Liver (tissue), 9 donors: ENCODE data around the gene ADIRF. TPM values are rescaled to one million over a fixed set of nuclear protein-coding genes. Genes with fewer than 3 reads are reported as not detected.

ENCODE experiments used
- DNase-seq: peaks from one replicate; pipeline ENCODE4 v3.0.0-alpha.2; 2017; ENCODE audit warnings: low spot score
- H3K27ac ChIP-seq, 2 donors: one replicate each; pipeline ENCODE4 v1.7.0; 2013; ENCODE audit warnings: inconsistent platforms in 2 of 2, low read length in 2 of 2, control low read depth in 1 of 2, low read depth in 1 of 2, mild to moderate bottlenecking in 1 of 2
- H3K27me3 ChIP-seq, 4 donors: one replicate each; pipeline versions ENCODE4 v1.6.1 to v1.7.0; 2013; ENCODE audit warnings: low read length in 3 of 4, inconsistent platforms in 1 of 4, mild to moderate bottlenecking in 1 of 4, moderate library complexity in 1 of 4; ENCODE audit not compliant: control insufficient read depth in 4 of 4, insufficient read depth in 4 of 4
- H3K36me3 ChIP-seq, 4 donors: one replicate each; pipeline versions ENCODE4 v1.6.1 to v1.7.0; 2013; ENCODE audit warnings: low read length in 3 of 4, mild to moderate bottlenecking in 3 of 4, low read depth in 1 of 4, moderate library complexity in 1 of 4; ENCODE audit not compliant: control insufficient read depth in 4 of 4, insufficient read depth in 3 of 4
- H3K4me1 ChIP-seq, 4 donors: one replicate each; pipeline versions ENCODE4 v1.6.1 to v1.7.0; 2013; ENCODE audit warnings: low read length in 3 of 4, mild to moderate bottlenecking in 3 of 4, moderate library complexity in 1 of 4; ENCODE audit not compliant: control insufficient read depth in 4 of 4, insufficient read depth in 4 of 4
- H3K4me3 ChIP-seq, 3 donors: one replicate each; pipeline versions ENCODE4 v1.6.1 to v1.7.0; 2013; ENCODE audit warnings: low read length in 3 of 3, control low read depth in 1 of 3, low read depth in 1 of 3, mild to moderate bottlenecking in 1 of 3
- H3K9ac ChIP-seq, 2 donors: one replicate each; pipeline ENCODE4 v1.7.0; 2013; ENCODE audit warnings: low read length in 2 of 2, mild to moderate bottlenecking in 2 of 2, moderate library complexity in 2 of 2, control low read depth in 1 of 2, low read depth in 1 of 2
- H3K9me3 ChIP-seq, 4 donors: one replicate each; pipeline versions ENCODE4 v1.6.1 to v1.7.0; 2013; ENCODE audit warnings: low read length in 3 of 4; ENCODE audit not compliant: control insufficient read depth in 4 of 4
- ATF3 ChIP-seq: IDR thresholded peaks from 2 replicates; pipeline ENCODE4 v1.6.1; 2016; ENCODE audit warnings: antibody characterized with exemption
- CTCF ChIP-seq: fragments of 150-350 bp; IDR thresholded peaks from 2 replicates; pipeline ENCODE4 v1.5.1; 2017; ENCODE audit warnings: improper control_type of control experiment, low read depth, low read length; ENCODE audit not compliant: missing input control
- EGR1 ChIP-seq, 2 donors: IDR thresholded peaks; 2 replicates each; pipeline ENCODE4 v1.6.1; 2016 to 2018; ENCODE audit warnings: antibody characterized with exemption in 2 of 2, low read depth in 2 of 2
- FOXA1 ChIP-seq: IDR thresholded peaks from 2 replicates; pipeline ENCODE4 v1.6.1; 2016; ENCODE audit warnings: antibody characterized with exemption
- FOXA2 ChIP-seq: IDR thresholded peaks from 2 replicates; pipeline ENCODE4 v1.6.1; 2016; ENCODE audit warnings: antibody characterized with exemption
- GABPA ChIP-seq, 2 donors: IDR thresholded peaks in 1 of 2; conservative IDR thresholded peaks in 1 of 2; 2 replicates each; pipeline ENCODE4 v1.6.1; 2016; ENCODE audit warnings: antibody characterized with exemption in 2 of 2, mild to moderate bottlenecking in 1 of 2, moderate library complexity in 1 of 2
- HNF4A ChIP-seq, 2 donors: conservative IDR thresholded peaks; 2 replicates each; pipeline ENCODE4 v1.6.1; 2016; ENCODE audit warnings: antibody characterized with exemption in 2 of 2, mild to moderate bottlenecking in 2 of 2
- HNF4G ChIP-seq: IDR thresholded peaks from 2 replicates; pipeline ENCODE4 v1.6.1; 2016; ENCODE audit warnings: antibody characterized with exemption
- JUND ChIP-seq, 2 donors: IDR thresholded peaks; 2 replicates each; pipeline ENCODE4 v1.6.1; 2016; ENCODE audit warnings: antibody characterized with exemption in 2 of 2
- MAX ChIP-seq: IDR thresholded peaks from 2 replicates; pipeline ENCODE4 v1.6.1; 2016; ENCODE audit warnings: antibody characterized with exemption
- NR2F2 ChIP-seq: IDR thresholded peaks from 2 replicates; pipeline ENCODE4 v1.6.1; 2016; ENCODE audit warnings: antibody characterized with exemption
- RAD21 ChIP-seq, 2 donors: IDR thresholded peaks; 2 replicates each; pipeline ENCODE4 v1.6.1; 2016; ENCODE audit warnings: antibody characterized with exemption in 2 of 2, mild to moderate bottlenecking in 2 of 2
- REST ChIP-seq: IDR thresholded peaks from 2 replicates; pipeline ENCODE4 v1.6.1; 2016; ENCODE audit warnings: antibody characterized with exemption, mild to moderate bottlenecking
- RXRA ChIP-seq, 2 donors: IDR thresholded peaks; 2 replicates each; pipeline ENCODE4 v1.6.1; 2017 to 2018; ENCODE audit warnings: antibody characterized with exemption in 2 of 2, mild to moderate bottlenecking in 1 of 2
- SP1 ChIP-seq: IDR thresholded peaks from 2 replicates; pipeline ENCODE4 v1.6.1; 2018; ENCODE audit warnings: antibody characterized with exemption, mild to moderate bottlenecking
- TAF1 ChIP-seq: conservative IDR thresholded peaks from 2 replicates; pipeline ENCODE4 v1.6.1; 2016; ENCODE audit warnings: antibody characterized with exemption, mild to moderate bottlenecking
- YY1 ChIP-seq: IDR thresholded peaks from 2 replicates; pipeline ENCODE4 v1.6.1; 2016; ENCODE audit warnings: antibody characterized with exemption, mild to moderate bottlenecking
- ZBTB33 ChIP-seq: IDR thresholded peaks from 2 replicates; pipeline ENCODE4 v1.6.1; 2016; ENCODE audit warnings: antibody characterized with exemption
- WGBS: extraction: QIAGEN DNeasy Blood & Tissue Kit; methylation state at CpG from one replicate; pipeline ENCODE4 v1.1.7; 2013; 5-methylcytosine and 5-hydroxymethylcytosine counted together
- polyA plus RNA-seq, 2 donors: library from polyadenylated mRNA; stranded (reverse) in 1 of 2; unstranded in 1 of 2; fragments of 200-250 nt in 1 of 2; fragments of >200 nt in 1 of 2; fragmentation: Nextera tagmentation in 1 of 2; extraction: Ambion mirVana in 1 of 2; gene quantifications; one replicate each; pipeline versions ENCODE4 v1.2.1 to v1.2.3, GENCODE V29; 2013 to 2015
- total RNA-seq, 2 donors: library from RNA; depleted of rRNA; stranded (reverse); fragments of >200 nt; gene quantifications; one replicate each; pipeline ENCODE4 v1.2.3, GENCODE V29; 2014
- donor health status: healthy.
- donor health status: healthy.
- donor health status: healthy.
- donor health status: healthy.
- donor health status: healthy.

The ADIRF gene
- total and polyA plus RNA-seq, 4 donors: 0.61 to 96.3 (median 35.8) TPM

- H3K4me3 ChIP-seq: no peak overlapping the region
- WGBS: 94% methylated on average over 15 of the region's 15 CpGs
- no peak for DNase-seq
- no peak overlapping the region for H3K9ac ChIP-seq
- H3K4me1 ChIP-seq: peaks cover under 1 to 15% (median 4%) of the 10 kb centered on the region in 4 donors
- H3K9me3 ChIP-seq: no peaks in the 10 kb centered on the region
- H3K27me3 ChIP-seq: no peaks in the 10 kb centered on the region
- H3K36me3 ChIP-seq: no peaks in the 10 kb centered on the region
- H3K27ac ChIP-seq: no peak overlapping the region
- TF ChIP-seq TAF1 (no peak), HNF4G (no peak), REST (no peak), EGR1 (IDR thresholded peaks at IDR 0.05; ENCODE audit: low read depth in 2 of 2) (no peak), YY1 (no peak), NR2F2 (no peak), HNF4A (conservative IDR thresholded peaks at IDR 0.05) (no peak), GABPA (IDR thresholded peaks at IDR 0.05 in 1 of 2, conservative IDR thresholded peaks at IDR 0.05 in 1 of 2) (no peak), RAD21 (IDR thresholded peaks at IDR 0.05) (no peak), FOXA2 (no peak), ATF3 (no peak), SP1 (no peak), FOXA1 (no peak), MAX (no peak)
Measured at GRCh38 chr10:86929468-86930380, 38.6 kb upstream of the ADIRF start.

- Histone ChIP-seq H3K4me1 (peaks cover 2 to 18% (median 5%) of the 10 kb centered on the region in 4 donors), H3K36me3 (no peaks in the 10 kb centered on the region), H3K27me3 (no peaks in the 10 kb centered on the region), H3K27ac (peak overlapping the region; percentile 67 to 71), H3K9ac (peak overlapping the region in 1 of 2 donors; percentile 53), H3K4me3 (no peak overlapping the region), H3K9me3 (no peaks in the 10 kb centered on the region)
- 32% methylated on average over 1 of the region's 1 CpG for WGBS
- DNase-seq: no peak
- TF ChIP-seq SP1: peak; percentile 89
- TF ChIP-seq GABPA (IDR thresholded peaks at IDR 0.05 in 1 of 2, conservative IDR thresholded peaks at IDR 0.05 in 1 of 2): no peak
- peak; percentile 41 for TF ChIP-seq ZBTB33
- no peak for TF ChIP-seq NR2F2
- peak; percentile 95 for TF ChIP-seq YY1
- peak; percentile 26 for TF ChIP-seq FOXA1
- TF ChIP-seq FOXA2: peak; percentile 48
- peak in 1 of 2 donors; percentile 58 for TF ChIP-seq JUND (IDR thresholded peaks at IDR 0.05)
- peak; percentile 20 to 21 for TF ChIP-seq RAD21 (IDR thresholded peaks at IDR 0.05)
- no peak for TF ChIP-seq CTCF
- peak; percentile 88 to 92 for TF ChIP-seq RXRA (IDR thresholded peaks at IDR 0.05)
- no peak for TF ChIP-seq HNF4G
- TF ChIP-seq MAX: peak; percentile 42
- peak; percentile 45 for TF ChIP-seq REST
- TF ChIP-seq TAF1: no peak
- no peak for TF ChIP-seq EGR1 (IDR thresholded peaks at IDR 0.05; ENCODE audit: low read depth in 2 of 2)
Measured at GRCh38 chr10:86931872-86932271, 36.4 kb upstream of the ADIRF start.
